Measurements from ENCODE around the gene ADH5. TPM values are rescaled to one million over a fixed set of nuclear protein-coding genes. Genes with fewer than 3 reads are reported as not detected.
"Not testable (repeated sequence)": the region's sequence is repeated elsewhere in the genome, so short reads cannot be mapped to it uniquely, and the experiment has no call there.

ADH5 gene
- total RNA-seq, 3 donors from 2014 or later: 136 to 283 (median 159) TPM

DNA sequence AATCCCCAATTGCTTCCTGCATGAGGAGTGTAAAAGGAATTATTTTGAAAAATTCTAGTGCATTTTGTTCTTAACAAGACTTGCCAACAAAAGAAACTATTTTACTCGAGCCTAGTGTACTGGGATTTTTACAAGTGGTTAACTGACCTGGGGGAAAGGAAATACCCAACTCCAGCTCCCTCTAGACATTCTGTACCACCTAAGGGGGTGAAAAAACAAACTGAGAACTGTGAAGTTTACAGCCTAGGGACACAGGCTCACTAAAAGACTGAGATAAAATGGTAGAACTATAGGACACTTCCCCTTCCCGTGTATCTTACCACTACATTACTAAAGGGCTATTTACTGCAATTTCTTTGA, 2.6 kb upstream of the ADH5 start:
- no peaks in the 10 kb centered on the region for H3K27me3 ChIP-seq
- H3K9me3 ChIP-seq: no peaks in the 10 kb centered on the region
- intact Hi-C loops (cut with DNase I; ENCODE audit: low total_unique reads): no loop called here
- H3K36me3 ChIP-seq: no peaks in the 10 kb centered on the region
- H3K27ac ChIP-seq: peak overlapping the region; percentile 3 to 97
- no peak for DNase-seq (ENCODE audit: low spot score in 2 of 2)
- peak overlapping the region in 2 of 3 donors; percentile 1 to 89 for H3K4me3 ChIP-seq
- no peaks in the 10 kb centered on the region for H3K4me1 ChIP-seq
- TF ChIP-seq POLR2A (IDR thresholded peaks at IDR 0.05) (no peak), POLR2AphosphoS5 (IDR thresholded peaks at IDR 0.05) (no peak)

DNA sequence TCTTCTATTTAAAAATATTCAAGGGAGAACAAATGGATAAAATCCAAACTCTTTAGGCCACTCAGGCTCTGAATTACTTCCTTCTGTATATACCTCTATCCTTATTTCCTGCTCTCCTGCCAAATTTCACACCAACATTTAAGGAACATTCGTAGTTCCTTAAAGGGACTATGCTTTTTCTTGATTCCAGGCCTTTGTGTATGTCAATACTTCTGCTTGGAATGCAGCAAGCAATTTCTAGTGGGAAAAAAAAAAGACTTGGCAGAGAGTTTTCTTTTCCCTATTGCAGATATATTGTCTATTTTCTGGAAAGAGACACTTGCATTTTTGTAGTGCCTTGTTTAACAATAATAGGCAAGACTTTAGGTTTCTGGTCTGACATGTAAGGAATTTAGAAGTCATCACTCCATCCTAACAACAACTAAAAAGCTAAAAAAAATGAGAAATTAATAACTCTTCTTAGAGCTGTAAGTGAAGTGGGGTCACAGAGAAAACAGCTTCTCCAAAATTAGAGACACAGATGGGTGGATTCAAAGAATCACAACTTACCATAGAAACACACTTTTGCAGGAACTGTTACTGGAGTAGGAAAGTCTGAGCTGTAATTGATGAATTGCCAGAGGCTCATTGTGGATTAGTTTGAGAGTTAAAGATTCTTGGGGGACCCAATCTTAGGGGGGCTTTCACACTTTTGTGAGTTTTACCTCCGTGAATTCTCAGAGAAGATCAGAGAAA, 2.1 kb upstream of the ADH5 start:
- Histone ChIP-seq H3K27ac (peak overlapping the region; percentile 3 to 97), H3K4me3 (peak overlapping the region in 2 of 3 donors; percentile 82 to 89), H3K4me1 (no peaks in the 10 kb centered on the region), H3K9me3 (no peaks in the 10 kb centered on the region), H3K27me3 (no peaks in the 10 kb centered on the region), H3K36me3 (no peaks in the 10 kb centered on the region)
- intact Hi-C loops (cut with DNase I; ENCODE audit: low total_unique reads): no loop called here
- DNase-seq (ENCODE audit: low spot score in 2 of 2): no peak
- TF ChIP-seq POLR2AphosphoS5 (IDR thresholded peaks at IDR 0.05) (no peak), POLR2A (IDR thresholded peaks at IDR 0.05) (no peak)
- TF ChIP-seq, protein P1, sequence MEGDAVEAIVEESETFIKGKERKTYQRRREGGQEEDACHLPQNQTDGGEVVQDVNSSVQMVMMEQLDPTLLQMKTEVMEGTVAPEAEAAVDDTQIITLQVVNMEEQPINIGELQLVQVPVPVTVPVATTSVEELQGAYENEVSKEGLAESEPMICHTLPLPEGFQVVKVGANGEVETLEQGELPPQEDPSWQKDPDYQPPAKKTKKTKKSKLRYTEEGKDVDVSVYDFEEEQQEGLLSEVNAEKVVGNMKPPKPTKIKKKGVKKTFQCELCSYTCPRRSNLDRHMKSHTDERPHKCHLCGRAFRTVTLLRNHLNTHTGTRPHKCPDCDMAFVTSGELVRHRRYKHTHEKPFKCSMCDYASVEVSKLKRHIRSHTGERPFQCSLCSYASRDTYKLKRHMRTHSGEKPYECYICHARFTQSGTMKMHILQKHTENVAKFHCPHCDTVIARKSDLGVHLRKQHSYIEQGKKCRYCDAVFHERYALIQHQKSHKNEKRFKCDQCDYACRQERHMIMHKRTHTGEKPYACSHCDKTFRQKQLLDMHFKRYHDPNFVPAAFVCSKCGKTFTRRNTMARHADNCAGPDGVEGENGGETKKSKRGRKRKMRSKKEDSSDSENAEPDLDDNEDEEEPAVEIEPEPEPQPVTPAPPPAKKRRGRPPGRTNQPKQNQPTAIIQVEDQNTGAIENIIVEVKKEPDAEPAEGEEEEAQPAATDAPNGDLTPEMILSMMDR (IDR thresholded peaks at IDR 0.05): no peak

DNA sequence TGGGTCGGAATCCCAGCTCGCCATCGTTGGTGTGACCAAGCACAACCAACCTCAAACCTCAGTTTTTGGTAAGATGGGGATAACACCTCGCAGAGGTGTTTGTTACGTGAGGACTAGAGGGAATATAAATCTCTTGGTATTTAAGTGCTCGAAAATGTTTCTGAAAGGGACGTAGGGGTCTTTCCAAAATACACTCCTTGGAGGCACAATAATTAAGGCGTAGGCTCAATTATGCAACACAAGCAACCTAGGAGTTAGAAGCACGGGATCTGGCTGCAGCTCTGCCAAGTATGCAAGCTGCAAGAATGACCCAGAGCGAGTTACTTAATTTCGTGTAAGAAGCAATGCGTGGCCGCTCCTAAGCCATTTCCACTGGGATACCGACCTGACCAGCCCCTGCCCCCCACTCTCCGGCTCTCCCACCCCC, 552 bp downstream of the ADH5 start:
- H3K27me3 ChIP-seq: no peaks in the 10 kb centered on the region
- peak overlapping the region; percentile 77 to 89 (median 82) for H3K4me3 ChIP-seq
- H3K4me1 ChIP-seq: no peaks in the 10 kb centered on the region
- DNase-seq (ENCODE audit: low spot score in 2 of 2): peak; percentile 58 to 80
- H3K27ac ChIP-seq: peak overlapping the region; percentile 95 to 97
- intact Hi-C loops (cut with DNase I; ENCODE audit: low total_unique reads): no loop called here
- peak in 1 of 3 donors; percentile 52 for TF ChIP-seq POLR2AphosphoS5 (IDR thresholded peaks at IDR 0.05)
- TF ChIP-seq POLR2A (IDR thresholded peaks at IDR 0.05): no peak
- no peaks in the 10 kb centered on the region for H3K36me3 ChIP-seq
- H3K9me3 ChIP-seq: no peaks in the 10 kb centered on the region

DNA sequence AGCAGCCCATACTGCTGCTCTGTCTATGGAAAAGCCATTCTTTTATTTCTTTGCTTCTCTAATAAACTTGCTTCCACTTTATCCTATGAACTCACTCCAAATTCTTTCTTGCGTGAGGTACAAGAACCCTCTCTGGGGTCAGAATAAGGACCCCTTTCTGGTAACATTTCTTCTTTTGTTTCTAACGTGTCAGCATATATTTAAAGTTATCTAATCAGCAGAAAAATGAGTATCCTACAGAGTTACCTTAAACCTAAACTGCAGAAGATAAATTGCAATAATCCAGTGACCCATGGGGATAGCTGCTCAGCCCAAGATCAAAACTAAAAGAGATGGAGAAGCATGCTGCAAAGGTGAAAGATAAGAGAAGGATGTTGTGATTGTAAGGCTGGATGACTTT, 4.0 kb downstream of the ADH5 start:
- H3K27ac ChIP-seq: no peak overlapping the region

DNA sequence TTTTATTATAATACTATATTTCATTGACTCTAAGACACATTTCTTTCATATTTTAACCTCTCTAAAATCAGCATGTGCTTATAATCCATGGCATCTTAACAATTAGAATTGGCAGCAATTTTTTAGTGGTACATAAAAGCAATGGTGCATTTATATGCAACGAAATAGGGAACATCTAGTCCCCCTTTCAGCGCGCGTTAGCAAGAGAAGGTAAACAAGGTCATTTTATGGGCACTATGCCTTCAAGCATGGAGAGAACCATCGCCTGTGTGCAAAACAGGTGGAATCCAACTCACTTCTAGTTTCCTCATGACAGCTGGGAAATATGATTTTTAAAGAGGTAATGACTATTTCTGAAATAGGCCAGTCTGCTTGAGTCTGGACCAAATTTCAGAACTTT, 6.4 kb downstream of the ADH5 start:
- Histone ChIP-seq H3K27me3 (no peaks in the 10 kb centered on the region), H3K4me3 (no peak overlapping the region), H3K27ac (no peak overlapping the region), H3K4me1 (no peaks in the 10 kb centered on the region), H3K9me3 (no peaks in the 10 kb centered on the region), H3K36me3 (no peaks in the 10 kb centered on the region)
- intact Hi-C loops (cut with DNase I; ENCODE audit: low total_unique reads): no loop called here
- DNase-seq (ENCODE audit: low spot score in 2 of 2): no peak
- TF ChIP-seq POLR2A (IDR thresholded peaks at IDR 0.05): no peak
- TF ChIP-seq, protein P1 (IDR thresholded peaks at IDR 0.05): no peak

More for the DNA sequence above, 4.0 kb downstream of the ADH5 start:
- no peaks in the 10 kb centered on the region for H3K4me1 ChIP-seq
- intact Hi-C loops (cut with DNase I; ENCODE audit: low total_unique reads): no loop called here
- H3K9me3 ChIP-seq: no peaks in the 10 kb centered on the region
- no peak for DNase-seq (ENCODE audit: low spot score in 2 of 2)
- no peaks in the 10 kb centered on the region for H3K27me3 ChIP-seq
- peak overlapping the region in 1 of 3 donors; percentile 51 for H3K4me3 ChIP-seq
- TF ChIP-seq, protein P1 (IDR thresholded peaks at IDR 0.05): no peak
- TF ChIP-seq POLR2A (IDR thresholded peaks at IDR 0.05) (no peak), POLR2AphosphoS5 (IDR thresholded peaks at IDR 0.05) (no peak)
- H3K36me3 ChIP-seq: no peaks in the 10 kb centered on the region

DNA sequence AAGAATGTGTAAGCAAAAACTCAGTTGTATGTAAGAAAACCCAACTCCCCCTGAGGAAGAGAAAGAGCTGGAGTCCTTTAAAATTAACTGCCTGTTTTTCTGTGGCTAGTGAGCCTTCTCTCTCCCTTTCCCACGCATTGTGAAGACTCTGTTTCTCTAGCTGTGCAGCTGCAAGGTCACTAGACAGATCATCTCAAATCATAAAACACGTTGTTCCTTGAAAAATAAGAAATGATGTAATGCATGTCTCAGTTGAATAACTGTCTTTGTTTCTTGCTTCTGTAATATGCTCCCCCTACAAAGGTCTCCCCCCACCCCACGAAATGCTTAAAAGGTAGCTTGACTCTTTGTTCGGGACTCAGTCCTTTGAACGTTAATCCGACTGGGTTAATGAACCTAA, 7.7 kb downstream of the ADH5 start:
- H3K4me1 ChIP-seq; H3K36me3 ChIP-seq; H3K9me3 ChIP-seq; H3K27me3 ChIP-seq; intact Hi-C loops (cut with DNase I; ENCODE audit: low total_unique reads); DNase-seq (ENCODE audit: low spot score in 2 of 2); H3K4me3 ChIP-seq; H3K27ac ChIP-seq: not testable (repeated sequence)
